Skin epidermis (tissue), 12 donors: ENCODE measurements around the gene EPHA10.

Experiments used
- H3K27ac ChIP-seq, 21 experiments: fragments of 200-600 bp; sonication (generic) in 11 of 21; one replicate each; pipeline ENCODE4 v1.5.0; 2020; ENCODE audit warnings: mild to moderate bottlenecking in 3 of 21, inconsistent platforms in 2 of 21, moderate library complexity in 2 of 21
- H3K4me3 ChIP-seq, 7 experiments: fragments of 200-600 bp; sonication (generic) in 2 of 7; one replicate each; pipeline ENCODE4 v1.5.0; 2020; ENCODE audit warnings: inconsistent platforms in 2 of 7, mild to moderate bottlenecking in 2 of 7, moderate library complexity in 1 of 7

Gene EPHA10

DNA sequence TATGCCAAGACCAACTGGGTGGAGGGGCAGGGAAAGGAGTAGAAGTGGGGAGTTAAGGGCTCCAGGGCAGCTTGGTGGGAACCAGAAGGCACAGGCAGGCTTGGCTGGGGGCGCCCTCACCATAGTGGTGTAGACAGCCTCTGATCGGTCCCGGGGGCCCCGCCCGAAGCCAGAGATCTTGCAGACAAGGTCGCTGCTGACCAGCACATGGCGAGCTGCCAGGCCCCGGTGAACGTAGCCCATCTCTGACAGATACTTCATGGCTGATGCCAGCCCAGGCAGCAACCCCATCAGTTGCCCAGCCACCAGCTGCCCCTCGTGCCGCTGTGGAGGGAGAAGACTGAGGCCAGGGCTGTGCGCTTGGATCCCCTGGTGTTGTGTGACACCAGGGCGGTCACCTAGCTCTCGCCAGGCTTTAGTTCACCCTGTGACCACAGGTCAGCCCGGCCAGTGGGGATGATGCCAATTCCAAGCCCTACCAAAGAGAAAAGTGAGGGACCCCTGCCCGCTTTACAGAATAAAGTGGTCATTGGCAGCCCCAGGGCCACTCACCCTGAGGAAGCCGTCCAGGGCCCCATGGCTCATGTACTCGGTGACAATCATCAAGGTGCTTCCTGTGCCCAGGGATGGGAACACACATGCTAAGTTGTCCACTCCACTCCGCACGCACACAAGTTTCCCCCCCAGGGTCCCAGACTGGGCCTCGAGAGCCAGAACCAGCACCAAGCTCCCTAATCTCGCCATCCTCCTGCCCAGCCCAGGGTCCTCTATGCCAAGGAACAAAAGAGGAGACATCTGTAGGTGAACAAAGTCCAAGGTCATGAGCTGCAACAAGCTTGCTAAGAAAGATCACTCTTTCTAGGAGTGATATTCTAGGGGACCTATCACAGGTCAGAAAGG, 44.4 kb downstream of the EPHA10 start:
- Histone ChIP-seq H3K4me3 (no peak overlapping the region), H3K27ac (no peak overlapping the region)

DNA sequence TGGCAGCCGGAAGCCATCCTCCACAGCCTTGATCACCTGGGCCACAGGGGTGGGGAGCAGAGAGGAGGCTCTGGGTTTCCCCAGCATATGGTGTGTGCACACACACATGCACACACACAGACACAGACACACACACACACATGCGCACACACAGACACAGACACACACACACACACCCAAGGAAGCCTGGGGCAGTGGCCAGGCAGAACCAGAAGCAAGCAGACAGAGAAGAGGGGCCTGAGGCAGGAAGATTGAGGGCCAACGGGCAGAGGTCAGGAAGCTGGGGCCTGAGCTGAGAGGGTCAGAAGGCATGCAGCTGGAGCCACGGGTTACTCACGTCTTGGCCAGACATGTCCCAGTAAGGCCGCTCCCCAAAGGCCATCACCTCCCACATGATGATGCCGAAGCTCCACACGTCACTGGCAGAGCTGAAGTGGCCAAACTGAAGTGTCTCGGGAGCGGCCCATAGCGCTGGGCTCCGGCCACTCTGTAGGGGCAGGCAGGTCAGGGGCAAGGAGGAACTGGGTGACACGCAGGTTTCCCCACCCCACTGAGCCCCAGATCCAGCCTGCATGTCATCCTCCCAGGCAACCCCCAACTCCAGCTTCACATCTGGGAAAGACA, 45.2 kb downstream of the EPHA10 start:
- Histone ChIP-seq H3K27ac (no peak overlapping the region), H3K4me3 (no peak overlapping the region)

DNA sequence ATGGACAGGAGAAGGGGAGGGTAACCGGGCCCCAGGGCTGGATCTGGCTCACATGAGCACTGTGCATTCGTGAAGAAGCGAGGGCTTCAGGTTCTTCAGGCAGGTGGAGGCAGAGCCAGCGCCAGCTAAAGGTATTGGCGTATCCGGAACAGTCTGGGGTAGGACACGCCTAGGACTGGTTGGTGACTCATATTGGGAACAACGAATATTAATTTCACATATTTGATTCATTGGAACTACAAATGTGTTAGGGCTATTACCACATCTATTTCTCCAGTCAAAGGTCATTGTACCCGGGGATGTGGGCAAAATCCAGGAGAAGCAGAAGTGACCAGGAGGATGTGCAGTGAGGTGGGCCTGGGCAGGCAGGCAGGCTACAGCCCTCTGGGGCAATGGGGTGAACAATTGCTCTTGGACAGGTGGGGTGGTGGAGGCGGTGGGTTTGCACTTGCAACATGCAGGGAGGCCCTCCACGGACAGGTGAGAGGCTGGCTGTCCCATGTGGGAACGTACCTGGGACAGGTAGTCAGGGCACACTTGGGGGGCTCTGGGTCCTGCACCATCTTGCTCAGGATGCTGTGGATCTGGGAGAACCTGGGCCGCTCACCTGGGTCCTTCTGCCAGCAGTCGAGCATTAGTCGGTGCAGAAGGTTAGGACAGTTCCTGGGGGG, 45.9 kb downstream of the EPHA10 start:
- H3K4me3 ChIP-seq, result no peak overlapping the region
- no peak overlapping the region for H3K27ac ChIP-seq

DNA sequence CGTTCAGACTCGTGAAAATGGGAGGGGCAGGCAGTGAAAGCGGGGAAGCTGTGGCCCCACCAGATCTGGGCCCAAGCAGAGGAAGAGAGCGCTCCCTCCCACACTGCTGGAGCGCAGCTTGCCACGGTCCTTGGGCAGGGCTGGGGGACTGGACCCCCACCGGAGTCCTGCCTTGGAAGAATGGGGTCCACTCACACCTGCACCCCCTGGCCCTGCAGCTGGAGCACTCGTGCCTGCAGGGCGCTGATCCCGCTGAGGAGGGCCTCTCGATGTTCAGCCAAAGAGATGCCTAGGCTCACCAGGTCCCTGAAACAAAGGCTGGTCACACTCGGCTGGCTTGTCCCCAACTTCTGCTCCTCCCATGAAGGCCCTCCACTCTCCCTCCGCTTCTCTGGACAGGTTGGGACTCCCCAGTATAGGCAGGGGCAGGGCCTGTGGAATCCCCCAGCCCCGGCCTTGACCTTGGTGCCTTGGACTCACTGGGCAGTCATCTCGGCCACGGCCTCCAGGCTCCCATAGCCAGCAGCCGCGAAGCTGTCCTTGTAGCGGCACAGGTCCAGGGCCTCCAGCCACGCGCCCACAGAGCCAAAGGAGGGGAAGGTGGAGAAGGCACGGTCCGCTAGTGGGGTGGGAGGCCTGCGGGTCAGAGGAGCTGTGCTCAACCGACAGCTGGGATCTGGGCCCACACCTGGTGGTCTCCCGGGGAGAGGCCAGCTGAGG, 46.6 kb downstream of the EPHA10 start:
- no peak overlapping the region for H3K27ac ChIP-seq
- no peak overlapping the region for H3K4me3 ChIP-seq

DNA sequence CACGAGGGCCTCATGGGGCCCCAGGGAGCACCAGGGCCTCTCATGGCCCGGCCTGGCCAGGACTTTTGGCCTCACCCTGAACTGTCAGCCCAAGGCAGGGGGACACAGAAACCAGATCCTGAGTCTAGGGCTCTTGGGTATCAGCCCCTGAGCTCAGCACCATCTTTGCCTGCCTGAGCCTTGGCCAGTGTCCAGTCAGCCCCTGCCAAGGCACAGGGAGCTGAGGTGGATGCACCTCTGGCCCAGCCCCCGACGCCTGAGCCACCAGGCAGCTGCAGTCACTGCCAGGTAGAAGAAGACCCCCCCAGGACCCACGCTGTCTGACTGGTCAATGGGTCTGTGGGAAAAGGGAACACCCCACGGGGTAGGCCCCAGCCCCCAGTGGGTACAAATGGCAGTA, 47.3 kb downstream of the EPHA10 start:
- no peak overlapping the region for H3K4me3 ChIP-seq

DNA sequence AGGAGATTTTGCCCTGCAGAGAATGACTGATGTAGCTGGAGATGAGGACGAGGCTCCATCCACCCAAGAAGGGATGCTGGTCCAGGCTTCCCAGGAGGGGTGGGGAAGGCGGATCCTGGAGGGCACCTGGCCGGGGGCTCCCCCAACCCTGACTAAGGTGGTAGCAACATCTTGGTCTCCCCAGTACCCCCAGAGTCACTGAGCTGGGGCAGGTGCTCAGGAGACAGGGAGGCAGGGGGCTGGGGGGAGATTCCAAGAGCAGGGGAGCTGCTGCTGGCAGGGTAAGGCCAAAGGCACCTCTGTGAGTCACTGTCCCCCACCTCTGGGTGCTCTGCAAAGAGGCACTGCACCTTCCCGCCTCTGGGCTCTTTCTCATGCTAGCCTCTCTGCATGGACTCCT, 48.6 kb downstream of the EPHA10 start:
- H3K4me3 ChIP-seq, result no peak overlapping the region

More for the DNA sequence above, 47.3 kb downstream of the EPHA10 start:
- no peak overlapping the region for H3K27ac ChIP-seq

DNA sequence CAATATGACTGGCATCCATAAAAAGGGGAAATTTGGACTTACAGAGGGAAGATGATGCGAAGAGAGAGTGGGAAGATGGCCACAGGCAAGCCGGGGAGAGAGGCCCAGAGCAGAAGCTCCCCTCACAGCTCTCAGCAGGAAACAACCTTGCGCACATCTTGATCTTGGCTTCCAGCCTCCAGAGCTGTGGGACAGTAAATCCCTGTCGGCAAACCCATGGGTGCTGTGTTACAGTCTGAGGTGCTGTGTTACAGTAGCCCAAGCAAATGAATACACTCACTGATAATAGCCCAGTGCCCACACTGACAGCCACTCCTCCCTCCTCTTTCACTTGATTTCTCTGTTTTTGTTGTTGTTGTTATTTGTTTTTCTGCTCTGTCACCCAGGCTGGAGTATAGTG, 50.2 kb downstream of the EPHA10 start:
- Histone ChIP-seq H3K27ac (no peak overlapping the region), H3K4me3 (no peak overlapping the region)

More for the DNA sequence above, 48.6 kb downstream of the EPHA10 start:
- H3K27ac ChIP-seq, result no peak overlapping the region

DNA sequence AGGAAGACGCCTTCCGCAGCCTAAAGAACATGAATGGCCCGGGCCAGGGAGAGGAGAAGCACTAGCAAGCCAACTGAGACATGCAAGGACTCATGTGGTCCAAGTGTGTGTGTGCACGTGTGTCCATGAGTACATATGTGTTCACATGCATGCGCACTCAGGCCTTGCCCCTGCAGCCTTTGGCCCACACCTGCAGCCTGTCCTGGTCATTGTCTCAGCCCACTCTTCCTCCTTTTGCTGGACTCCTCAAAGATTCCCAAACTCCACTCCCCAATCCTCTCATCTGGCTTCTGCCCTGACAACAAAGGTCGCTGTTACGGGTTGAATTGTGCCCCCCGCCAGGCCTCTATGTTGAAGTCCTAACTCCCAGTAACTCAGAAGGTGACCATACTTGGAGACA, 50.7 kb downstream of the EPHA10 start:
- no peak overlapping the region for H3K4me3 ChIP-seq

DNA sequence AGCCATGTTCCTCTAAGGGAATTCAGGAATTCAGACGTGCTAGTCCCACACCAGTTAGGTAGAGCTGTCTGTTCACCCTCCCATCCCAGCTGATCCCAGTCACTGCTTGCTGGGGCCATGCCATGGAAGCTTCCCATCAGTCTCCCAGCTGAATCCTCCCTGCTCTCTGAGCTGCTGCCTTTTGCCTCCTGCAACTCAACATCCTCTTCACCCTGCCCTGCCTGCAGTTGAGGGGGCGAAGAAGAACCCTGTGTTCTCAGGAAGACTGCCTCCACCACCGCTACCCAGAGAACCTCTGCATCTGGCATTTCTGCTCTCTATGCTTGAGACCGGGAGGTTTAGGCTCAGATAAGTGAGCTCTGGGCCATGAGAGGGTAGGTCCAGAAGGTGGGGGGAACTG, 56.4 kb downstream of the EPHA10 start:
- no peak overlapping the region for H3K27ac ChIP-seq
- H3K4me3 ChIP-seq, result no peak overlapping the region

More for the DNA sequence above, 50.7 kb downstream of the EPHA10 start:
- no peak overlapping the region for H3K27ac ChIP-seq

DNA sequence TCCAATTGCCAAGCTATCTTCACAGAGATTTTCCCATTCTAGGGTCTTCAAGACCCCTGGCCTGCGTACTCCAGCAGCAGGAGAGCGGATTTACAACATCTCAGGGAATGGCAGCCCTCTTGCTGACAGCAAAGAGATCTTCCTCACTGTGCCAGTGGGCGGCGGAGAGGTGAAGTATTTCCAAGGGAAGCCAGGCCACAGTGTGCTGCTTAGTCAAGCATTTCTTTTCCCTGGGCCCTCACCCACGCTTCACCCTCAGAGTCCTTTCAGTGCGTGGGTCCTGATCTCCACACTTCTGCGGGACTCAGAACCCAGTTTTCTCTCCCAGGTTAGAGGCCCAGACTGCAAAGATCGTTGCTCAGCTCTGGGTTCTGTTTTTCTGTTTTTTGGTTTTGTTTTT, 59.5 kb downstream of the EPHA10 start:
- no peak overlapping the region for H3K4me3 ChIP-seq
- peak overlapping the region in 2 of 21 experiments; percentile 7 to 34 for H3K27ac ChIP-seq

DNA sequence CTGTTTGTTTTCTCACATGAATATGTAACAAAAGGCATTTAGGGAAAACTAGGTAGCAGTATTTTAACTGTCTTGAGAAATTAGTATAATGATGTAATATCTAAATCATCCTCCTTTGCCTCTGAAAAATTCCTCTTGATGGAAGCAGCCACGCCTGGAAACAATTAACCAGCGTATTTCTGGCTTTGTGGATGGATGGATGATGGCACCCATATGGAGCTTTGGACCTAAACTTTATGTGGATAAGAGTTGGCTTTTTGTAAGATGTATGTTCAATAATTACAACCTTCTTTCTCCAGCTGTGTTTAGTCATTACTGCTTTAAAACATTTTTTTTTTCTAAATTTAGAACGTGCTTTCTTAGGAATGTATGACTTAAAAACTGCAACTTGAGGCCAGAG, 60.0 kb downstream of the EPHA10 start:
- no peak overlapping the region for H3K4me3 ChIP-seq
- peak overlapping the region in 2 of 21 experiments; percentile 7 to 34 for H3K27ac ChIP-seq

DNA sequence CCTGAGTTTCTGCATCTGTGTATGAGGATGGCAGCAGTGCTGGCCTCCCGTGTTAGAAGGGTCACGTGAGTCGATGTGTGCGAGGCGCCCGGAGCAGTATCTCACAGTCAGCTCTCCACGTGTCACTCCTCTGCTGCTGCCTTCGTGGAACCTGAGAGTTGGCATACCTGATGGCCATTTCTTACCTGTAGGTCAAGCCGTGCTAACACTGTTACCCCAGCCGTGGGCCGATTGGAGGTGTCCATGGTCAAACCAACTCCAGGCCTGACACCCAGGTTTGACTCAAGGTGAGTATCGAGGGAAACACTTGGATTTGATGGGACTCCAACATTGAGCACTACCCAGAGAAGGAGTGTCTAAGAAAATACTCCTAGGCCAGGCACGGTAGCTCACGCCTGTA, 61.9 kb downstream of the EPHA10 start:
- no peak overlapping the region for H3K4me3 ChIP-seq

DNA sequence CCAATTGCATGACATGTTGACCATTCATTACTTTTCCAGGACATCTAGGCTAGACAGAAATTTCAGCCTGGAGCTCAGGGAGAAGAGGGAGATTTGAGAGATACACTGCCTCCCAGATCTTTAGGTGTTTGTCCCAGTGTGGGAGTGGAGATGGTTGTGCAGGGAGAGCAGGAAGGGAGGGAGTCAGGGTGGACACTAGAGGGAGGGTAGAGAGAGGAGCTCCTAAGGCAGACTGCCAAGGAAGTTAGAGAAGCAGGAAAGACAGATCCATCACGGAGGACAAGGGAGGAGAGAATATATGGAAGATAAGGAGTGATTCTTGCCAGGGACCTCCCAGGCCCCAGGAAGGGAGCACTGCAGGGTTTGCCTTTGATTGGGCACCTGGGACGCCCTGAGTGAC, 63.9 kb downstream of the EPHA10 start:
- Histone ChIP-seq H3K27ac (no peak overlapping the region), H3K4me3 (no peak overlapping the region)

More for the DNA sequence above, 61.9 kb downstream of the EPHA10 start:
- H3K27ac ChIP-seq, result no peak overlapping the region

DNA sequence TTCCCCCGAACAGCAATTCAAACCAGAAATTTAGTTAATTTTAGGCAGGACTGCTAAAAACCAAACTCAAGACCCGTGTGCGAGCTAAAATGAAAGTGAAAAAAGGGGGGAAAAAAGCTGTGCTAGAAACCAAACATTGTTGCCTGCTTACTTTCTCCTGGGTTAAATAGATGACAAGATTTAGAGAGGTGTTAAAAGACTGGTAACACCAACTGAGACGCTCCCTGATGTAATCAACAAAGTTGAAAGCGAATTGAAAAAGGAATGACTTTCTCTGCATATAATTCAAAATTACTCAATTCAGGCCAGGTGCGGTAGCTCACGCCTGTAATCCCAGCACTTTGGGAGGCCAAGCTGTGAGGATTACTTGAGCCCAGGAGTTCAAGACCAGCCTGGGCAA, 65.8 kb downstream of the EPHA10 start:
- Histone ChIP-seq H3K4me3 (no peak overlapping the region), H3K27ac (no peak overlapping the region)

DNA sequence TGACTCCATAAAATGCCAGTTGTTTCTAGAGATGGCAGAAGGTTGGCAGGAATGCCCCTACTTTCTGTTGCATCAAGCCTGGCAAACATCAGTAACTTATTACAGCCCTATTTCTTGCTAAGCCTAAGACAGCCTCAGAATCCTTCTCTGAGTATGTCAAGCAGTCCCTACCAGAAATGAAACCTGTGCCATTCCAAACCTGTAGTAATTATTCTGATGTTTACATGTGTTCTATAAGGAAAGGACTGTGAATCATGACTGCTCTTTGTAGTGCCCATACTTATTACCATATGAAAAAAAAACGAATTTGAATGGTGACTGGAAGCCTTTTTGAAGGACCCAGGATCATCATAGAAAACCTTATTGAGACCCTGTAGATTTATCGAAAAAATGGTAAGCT, 67.2 kb downstream of the EPHA10 start:
- Histone ChIP-seq H3K4me3 (no peak overlapping the region), H3K27ac (no peak overlapping the region)

DNA sequence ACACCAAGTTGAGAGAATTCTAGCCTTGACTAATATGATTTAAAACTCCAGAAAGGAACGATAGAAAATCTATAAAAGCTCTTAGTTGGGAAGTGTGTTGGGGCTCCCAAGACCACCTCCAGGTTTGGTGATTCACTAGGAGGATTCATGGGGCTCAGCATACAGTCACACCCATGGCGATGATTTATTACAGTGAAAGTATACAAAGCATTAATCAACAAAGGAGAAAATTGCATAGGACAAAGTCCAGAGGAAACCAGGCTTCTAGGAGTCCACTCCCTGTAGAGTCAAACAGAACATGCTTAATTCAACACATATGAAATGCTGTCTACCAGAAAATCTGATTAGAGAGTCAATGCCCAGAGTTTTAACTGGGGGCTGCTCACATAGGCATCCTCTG, 67.8 kb downstream of the EPHA10 start:
- no peak overlapping the region for H3K4me3 ChIP-seq
- no peak overlapping the region for H3K27ac ChIP-seq

DNA sequence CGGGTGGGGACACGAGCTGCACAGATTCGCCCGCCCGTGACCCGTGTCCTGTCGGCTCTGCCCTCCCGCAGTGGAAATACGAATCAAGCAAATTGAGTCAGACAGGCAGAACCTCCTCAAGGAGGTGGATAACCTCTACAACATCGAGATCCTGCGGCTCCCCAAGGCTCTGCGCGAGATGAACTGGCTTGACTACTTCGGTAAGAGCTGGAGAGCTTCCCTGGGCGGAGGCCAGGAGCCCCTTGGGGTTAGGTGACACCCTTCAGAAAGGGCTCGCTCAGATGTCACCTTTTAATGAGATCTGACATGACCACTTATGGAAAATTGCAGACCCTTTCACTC, 72.1 kb downstream of the EPHA10 start:
- Histone ChIP-seq H3K4me3 (peak overlapping the region; percentile 69 to 86 (median 74)), H3K27ac (peak overlapping the region in 14 of 21 experiments; percentile 11 to 89 (median 40))

DNA sequence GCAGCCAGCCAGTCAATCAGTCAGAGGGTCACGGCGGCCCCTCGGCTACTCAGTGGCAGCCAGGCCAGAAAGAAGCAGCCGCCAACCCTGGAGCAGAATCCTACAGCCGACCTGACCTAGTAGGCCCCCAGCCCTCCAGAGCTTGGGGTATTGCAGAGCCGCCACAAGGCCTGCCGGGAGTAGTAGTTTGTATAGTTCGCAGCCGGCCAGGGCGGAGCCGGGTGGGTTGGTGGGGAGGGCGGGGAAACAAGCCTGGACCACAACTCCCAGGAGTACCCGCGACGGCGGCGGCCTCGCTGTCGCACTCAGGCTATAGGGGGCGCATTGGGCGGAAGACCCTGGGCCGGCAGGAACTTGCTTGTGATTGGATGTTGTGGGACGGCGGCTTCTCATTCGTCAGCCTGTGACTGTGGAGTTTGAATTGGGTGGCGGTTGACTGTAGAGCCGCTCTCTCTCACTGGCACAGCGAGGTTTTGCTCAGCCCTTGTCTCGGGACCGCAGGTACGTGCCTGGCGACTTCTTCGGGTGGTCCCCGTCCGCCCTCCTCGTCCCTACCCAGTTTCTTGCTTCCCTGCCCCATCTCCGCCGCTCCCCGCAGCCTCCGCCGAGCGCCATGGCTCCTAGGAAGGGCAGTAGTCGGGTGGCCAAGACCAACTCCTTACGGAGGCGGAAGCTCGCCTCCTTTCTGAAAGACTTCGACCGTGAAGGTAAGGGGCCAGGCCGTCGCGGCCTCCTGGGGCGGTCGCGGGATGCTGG, 72.7 kb downstream of the EPHA10 start, which contains the start of gene CDCA8:
Gene CDCA8 (plus strand): TSS at position 439 of the 756 bp plus-strand sequence. CDS start 175 bp downstream, at position 614.
- peak within 1 kb of the TSS; percentile 69 to 86 (median 74) for H3K4me3 ChIP-seq
- H3K27ac ChIP-seq, result peak within 1 kb of the TSS in 20 of 21 experiments; percentile 45 to 91 (median 82)

DNA sequence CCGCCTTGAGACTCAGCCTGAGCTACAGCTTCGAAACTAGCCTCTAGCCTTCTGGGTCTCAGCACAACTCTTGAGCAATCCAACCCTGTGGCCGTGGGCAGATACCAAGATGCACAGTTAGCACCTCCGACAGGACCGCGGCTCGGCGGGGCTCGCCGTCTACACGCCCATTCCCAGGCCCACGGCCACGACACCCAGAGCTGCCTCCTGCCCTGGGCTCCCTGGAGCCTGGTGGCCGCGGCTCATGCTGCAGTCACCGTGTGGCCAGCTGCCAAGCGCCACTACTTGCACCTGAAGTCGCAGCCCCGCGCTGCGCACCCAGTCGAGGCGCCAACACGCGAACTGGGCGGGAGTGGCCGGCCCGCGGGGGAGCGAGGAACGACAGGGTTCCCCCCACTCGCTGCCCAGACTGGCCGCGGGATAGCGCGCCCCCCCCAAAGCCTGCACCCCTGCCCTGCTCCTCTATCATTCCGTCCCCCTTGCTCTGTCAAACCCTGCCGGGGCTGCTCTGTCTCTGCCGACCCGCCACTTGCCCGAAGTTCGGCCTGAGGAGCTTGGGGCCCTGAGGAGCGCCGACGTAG, 73.3 kb downstream of the EPHA10 start:
- H3K27ac ChIP-seq, result peak overlapping the region in 20 of 21 experiments; percentile 45 to 91 (median 82)
- peak overlapping the region; percentile 69 to 86 (median 74) for H3K4me3 ChIP-seq
